Measurements from ENCODE around the gene SORBS2. TPM values are rescaled to one million over a fixed set of nuclear protein-coding genes. Genes with fewer than 3 reads are reported as not detected.

Gene SORBS2
- total and polyA plus RNA-seq, 4 donors, result 49.1 to 83.5 (median 66.4) TPM

DNA sequence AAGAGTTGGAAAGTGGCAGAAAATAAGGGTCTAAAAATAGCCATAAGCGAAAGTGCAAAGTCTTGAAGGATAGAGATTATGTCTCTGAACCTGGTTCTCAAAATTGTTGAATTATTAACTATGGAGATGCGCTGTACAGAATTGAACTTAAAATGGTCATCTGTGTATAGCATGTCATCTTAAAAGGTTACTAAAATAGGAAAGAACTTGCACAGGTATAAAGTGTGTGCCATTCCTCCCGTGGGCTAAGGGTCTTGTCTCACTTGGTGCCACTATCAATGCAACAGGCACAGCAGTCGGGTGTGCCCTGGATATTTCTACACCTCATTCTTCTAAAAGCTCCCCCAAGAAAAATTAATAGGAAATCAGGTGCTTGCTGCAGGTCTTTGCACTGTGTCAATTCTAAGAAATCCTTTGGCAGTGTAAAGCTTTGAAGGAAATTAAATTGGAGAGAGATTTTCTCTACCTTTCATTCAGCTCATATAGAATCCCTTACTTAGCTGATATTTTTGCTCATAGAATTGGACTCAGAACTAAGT, 2.4 kb downstream of the SORBS2 start:
- Histone ChIP-seq H3K36me3 (ENCODE audit: control insufficient read depth, insufficient read depth, low read length) (no peaks in the 10 kb centered on the region), H3K9me3 (ENCODE audit: control insufficient read depth, insufficient read depth, low read length) (no peaks in the 10 kb centered on the region), H3K4me3 (ENCODE audit: low read depth, low read length) (peak overlapping the region; percentile 50), H3K4me1 (ENCODE audit: control insufficient read depth, insufficient read depth, low read length) (peaks cover 5% of the 10 kb centered on the region), H3K27me3 (ENCODE audit: control insufficient read depth, insufficient read depth, low read length) (no peaks in the 10 kb centered on the region), H3K27ac (ENCODE audit: low read depth, low read length) (peak overlapping the region; percentile 92)
- DNase-seq (ENCODE audit: low read depth in 4 of 6, low spot score in 6 of 6), result peak in 1 of 6 donors; percentile 42
- WGBS (ENCODE audit: insufficient coverage), result 27% methylated on average over 3 of the region's 4 CpGs

DNA sequence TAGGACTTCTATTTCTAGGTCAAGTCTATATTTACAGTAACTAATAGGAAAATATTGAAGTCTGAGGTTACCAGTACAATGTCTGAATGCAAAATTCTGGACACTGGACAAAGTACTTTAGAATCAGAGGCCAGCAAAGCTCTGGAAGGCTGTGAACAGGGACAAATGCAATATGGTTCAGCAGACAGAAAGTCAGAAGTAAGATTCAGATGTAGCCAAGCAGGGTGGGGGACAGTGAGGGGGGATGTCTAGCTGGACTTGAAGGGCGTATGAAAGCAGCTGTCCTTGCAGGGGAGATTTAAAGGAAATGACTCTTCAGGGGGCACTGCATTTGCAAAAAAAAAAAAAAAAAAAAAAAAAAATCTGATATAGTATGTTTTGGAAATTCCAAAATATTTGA, 2.9 kb downstream of the SORBS2 start:
- H3K4me1 ChIP-seq (ENCODE audit: control insufficient read depth, insufficient read depth, low read length), result peaks cover 3% of the 10 kb centered on the region
- H3K4me3 ChIP-seq (ENCODE audit: low read depth, low read length), result peak overlapping the region; percentile 50
- DNase-seq (ENCODE audit: low read depth in 4 of 6, low spot score in 6 of 6), result peak in 2 of 6 donors; percentile 44 to 59
- H3K9me3 ChIP-seq (ENCODE audit: control insufficient read depth, insufficient read depth, low read length), result no peaks in the 10 kb centered on the region
- H3K27me3 ChIP-seq (ENCODE audit: control insufficient read depth, insufficient read depth, low read length), result no peaks in the 10 kb centered on the region
- WGBS (ENCODE audit: insufficient coverage), result no CpG with 5 or more reads among the region's 1 CpG
- no peak overlapping the region for H3K27ac ChIP-seq (ENCODE audit: low read depth, low read length)
- H3K36me3 ChIP-seq (ENCODE audit: control insufficient read depth, insufficient read depth, low read length), result no peaks in the 10 kb centered on the region

DNA sequence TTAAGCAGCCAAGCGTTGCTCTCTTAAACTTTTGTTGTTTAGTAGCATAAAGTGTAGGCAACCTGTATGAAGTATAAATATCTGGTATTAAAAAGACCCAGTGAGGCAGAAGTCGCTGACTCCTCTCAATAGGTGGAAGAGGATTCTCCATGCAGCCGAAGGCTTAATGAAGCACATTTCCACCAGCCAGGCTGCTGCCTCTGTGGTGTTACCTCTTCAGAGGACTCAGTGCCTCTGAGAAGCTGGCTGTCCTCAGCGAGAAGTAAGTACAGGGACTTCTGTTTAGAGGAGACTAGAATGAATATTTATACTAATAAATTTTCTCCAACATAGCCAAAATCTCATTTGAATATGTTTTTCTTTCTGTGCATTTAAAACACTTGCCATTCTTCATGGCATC, 6.0 kb downstream of the SORBS2 start:
- no peak overlapping the region for H3K4me3 ChIP-seq (ENCODE audit: low read depth, low read length)
- H3K4me1 ChIP-seq (ENCODE audit: control insufficient read depth, insufficient read depth, low read length), result no peaks in the 10 kb centered on the region
- H3K27ac ChIP-seq (ENCODE audit: low read depth, low read length), result no peak overlapping the region
- H3K36me3 ChIP-seq (ENCODE audit: control insufficient read depth, insufficient read depth, low read length), result no peaks in the 10 kb centered on the region
- DNase-seq (ENCODE audit: low read depth in 4 of 6, low spot score in 6 of 6), result no peak
- H3K27me3 ChIP-seq (ENCODE audit: control insufficient read depth, insufficient read depth, low read length), result no peaks in the 10 kb centered on the region
- 83% methylated on average over 3 of the region's 4 CpGs for WGBS (ENCODE audit: insufficient coverage)
- H3K9me3 ChIP-seq (ENCODE audit: control insufficient read depth, insufficient read depth, low read length), result no peaks in the 10 kb centered on the region

DNA sequence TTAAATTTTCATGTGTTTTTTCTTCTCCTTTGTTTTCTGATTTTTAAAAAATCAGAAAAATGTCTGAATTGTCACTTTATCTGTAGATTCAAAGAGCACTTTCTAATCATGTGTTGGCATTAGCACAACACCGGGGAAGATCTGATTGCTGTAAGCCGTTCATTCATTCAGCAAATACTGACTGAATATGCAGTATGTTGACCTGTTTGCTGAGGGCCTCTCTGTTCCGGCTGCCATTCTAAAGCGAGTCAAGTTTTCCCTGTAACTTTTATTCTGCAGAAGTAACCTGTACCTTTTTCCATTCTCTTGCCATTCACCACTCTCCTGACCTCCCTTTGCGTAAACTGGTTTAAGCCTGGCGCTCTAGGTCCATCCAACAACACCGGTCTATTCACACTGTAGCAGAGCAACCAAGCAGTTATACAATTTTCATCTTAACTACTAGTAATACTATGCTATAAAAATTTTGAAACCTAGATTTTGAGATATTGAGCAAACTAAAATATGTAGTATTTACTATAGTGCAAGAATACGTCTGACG, 6.7 kb downstream of the SORBS2 start:
- Histone ChIP-seq H3K27me3 (ENCODE audit: control insufficient read depth, insufficient read depth, low read length) (no peaks in the 10 kb centered on the region), H3K36me3 (ENCODE audit: control insufficient read depth, insufficient read depth, low read length) (no peaks in the 10 kb centered on the region), H3K27ac (ENCODE audit: low read depth, low read length) (no peak overlapping the region), H3K4me3 (ENCODE audit: low read depth, low read length) (no peak overlapping the region), H3K4me1 (ENCODE audit: control insufficient read depth, insufficient read depth, low read length) (no peaks in the 10 kb centered on the region), H3K9me3 (ENCODE audit: control insufficient read depth, insufficient read depth, low read length) (no peaks in the 10 kb centered on the region)
- DNase-seq (ENCODE audit: low read depth in 4 of 6, low spot score in 6 of 6), result no peak
- WGBS (ENCODE audit: insufficient coverage), result 93% methylated on average over 3 of the region's 9 CpGs

DNA sequence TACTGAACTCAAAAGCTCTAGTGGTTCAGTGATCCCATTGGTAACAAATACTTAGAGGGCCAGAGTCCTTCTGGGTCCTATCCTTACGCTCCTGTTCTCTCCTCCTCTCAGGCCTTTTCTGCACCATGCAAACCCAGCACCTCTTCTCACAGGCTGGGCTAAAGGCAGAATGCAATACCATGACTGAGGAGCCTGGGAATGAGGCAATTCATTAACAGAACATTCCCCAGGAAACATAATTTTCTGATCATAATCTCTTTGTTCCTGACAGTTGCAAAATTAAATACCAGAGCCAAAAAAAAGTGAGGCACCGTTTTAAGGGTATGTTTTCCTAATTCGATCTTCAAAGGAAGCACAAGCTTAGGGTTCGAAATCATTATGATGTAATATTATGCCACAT, 9.0 kb downstream of the SORBS2 start:
- Histone ChIP-seq H3K27me3 (ENCODE audit: control insufficient read depth, insufficient read depth, low read length) (no peaks in the 10 kb centered on the region), H3K27ac (ENCODE audit: low read depth, low read length) (no peak overlapping the region), H3K4me1 (ENCODE audit: control insufficient read depth, insufficient read depth, low read length) (no peaks in the 10 kb centered on the region), H3K36me3 (ENCODE audit: control insufficient read depth, insufficient read depth, low read length) (no peaks in the 10 kb centered on the region), H3K9me3 (ENCODE audit: control insufficient read depth, insufficient read depth, low read length) (no peaks in the 10 kb centered on the region), H3K4me3 (ENCODE audit: low read depth, low read length) (no peak overlapping the region)
- no peak for DNase-seq (ENCODE audit: low read depth in 4 of 6, low spot score in 6 of 6)
- 92% methylated on average over 1 of the region's 4 CpGs for WGBS (ENCODE audit: insufficient coverage)

DNA sequence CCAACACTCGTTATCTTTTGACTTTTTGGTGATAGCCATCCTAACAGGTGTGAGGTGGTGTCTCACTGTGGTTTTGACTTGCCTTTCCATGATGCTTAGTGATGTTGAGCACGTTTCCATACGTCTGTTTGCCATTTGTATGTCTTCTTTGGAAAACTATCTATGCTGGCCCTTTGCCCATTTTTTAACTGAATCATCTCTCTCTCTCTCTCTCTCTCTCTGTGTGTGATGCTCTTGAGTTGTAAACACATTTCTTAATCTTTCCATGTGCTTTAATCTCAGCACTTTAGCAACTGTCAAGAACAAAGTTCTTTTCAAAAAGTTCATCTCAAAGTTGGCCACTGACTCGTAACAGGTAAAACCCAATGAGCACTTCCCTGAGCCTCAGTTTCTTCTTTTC, 10.5 kb downstream of the SORBS2 start:
- peaks cover 3% of the 10 kb centered on the region for H3K36me3 ChIP-seq (ENCODE audit: control insufficient read depth, insufficient read depth, low read length)
- H3K9me3 ChIP-seq (ENCODE audit: control insufficient read depth, insufficient read depth, low read length), result no peaks in the 10 kb centered on the region
- no peak overlapping the region for H3K27ac ChIP-seq (ENCODE audit: low read depth, low read length)
- no peaks in the 10 kb centered on the region for H3K4me1 ChIP-seq (ENCODE audit: control insufficient read depth, insufficient read depth, low read length)
- H3K27me3 ChIP-seq (ENCODE audit: control insufficient read depth, insufficient read depth, low read length), result no peaks in the 10 kb centered on the region
- no peak overlapping the region for H3K4me3 ChIP-seq (ENCODE audit: low read depth, low read length)
- DNase-seq (ENCODE audit: low read depth in 4 of 6, low spot score in 6 of 6), result no peak
- no CpG with 5 or more reads among the region's 4 CpGs for WGBS (ENCODE audit: insufficient coverage)

DNA sequence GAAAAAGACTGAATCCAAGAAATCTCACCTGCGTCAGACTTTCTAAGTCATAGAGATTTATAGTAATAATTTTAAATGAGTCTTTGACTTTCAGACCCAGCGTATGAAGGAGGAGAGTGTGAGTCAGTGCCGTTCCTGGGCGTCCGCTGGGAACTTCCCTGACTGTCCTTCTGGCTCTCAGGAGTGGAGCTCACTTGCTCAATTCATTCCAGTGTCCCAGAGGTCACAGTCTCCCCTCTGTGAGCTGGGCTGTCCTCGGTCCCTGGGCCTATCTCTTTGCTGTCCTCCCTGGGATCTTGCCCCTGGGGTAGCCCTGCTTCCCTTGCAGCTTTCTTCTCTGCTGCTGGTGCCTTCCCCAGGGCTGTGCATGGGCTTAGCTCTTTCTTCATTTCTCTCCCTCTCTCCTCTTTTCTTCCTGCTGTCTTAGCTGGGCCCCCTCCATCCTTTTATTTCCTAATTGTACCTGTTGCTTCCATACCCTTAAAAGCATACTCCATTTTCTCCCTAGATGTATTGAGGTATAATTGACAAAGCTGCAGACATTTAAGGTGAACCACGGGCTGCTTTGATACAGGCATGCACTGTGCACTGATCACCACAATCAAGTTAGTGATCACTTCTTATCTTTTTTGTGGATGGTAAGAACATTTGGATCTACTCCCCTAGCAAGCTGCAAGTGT, 11.6 kb downstream of the SORBS2 start:
- Histone ChIP-seq H3K27me3 (ENCODE audit: control insufficient read depth, insufficient read depth, low read length) (no peaks in the 10 kb centered on the region), H3K4me3 (ENCODE audit: low read depth, low read length) (no peak overlapping the region), H3K27ac (ENCODE audit: low read depth, low read length) (no peak overlapping the region), H3K36me3 (ENCODE audit: control insufficient read depth, insufficient read depth, low read length) (peaks cover 3% of the 10 kb centered on the region), H3K9me3 (ENCODE audit: control insufficient read depth, insufficient read depth, low read length) (no peaks in the 10 kb centered on the region), H3K4me1 (ENCODE audit: control insufficient read depth, insufficient read depth, low read length) (no peaks in the 10 kb centered on the region)
- 98% methylated on average over 5 of the region's 7 CpGs for WGBS (ENCODE audit: insufficient coverage)
- no peak for DNase-seq (ENCODE audit: low read depth in 4 of 6, low spot score in 6 of 6)

DNA sequence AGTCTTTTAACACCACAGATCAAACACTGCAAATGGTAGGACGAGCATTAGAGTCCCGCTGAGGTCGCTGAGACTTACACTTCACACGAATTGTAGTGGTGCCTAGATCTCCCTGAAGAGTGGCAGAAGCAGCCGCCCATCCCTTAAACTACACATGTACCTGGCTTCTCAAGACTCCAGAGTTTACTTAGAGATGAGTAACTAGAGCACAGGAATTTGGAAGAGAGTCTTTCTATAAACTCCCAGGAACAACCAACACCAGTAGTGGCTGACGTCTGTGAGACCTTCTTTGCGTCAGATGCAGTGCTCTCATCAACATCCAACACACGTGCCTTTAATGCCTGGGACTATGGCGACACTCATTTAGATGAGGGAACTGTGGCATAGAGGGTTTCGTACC, 12.6 kb downstream of the SORBS2 start:
- Histone ChIP-seq H3K27me3 (ENCODE audit: control insufficient read depth, insufficient read depth, low read length) (no peaks in the 10 kb centered on the region), H3K9me3 (ENCODE audit: control insufficient read depth, insufficient read depth, low read length) (no peaks in the 10 kb centered on the region), H3K27ac (ENCODE audit: low read depth, low read length) (no peak overlapping the region), H3K4me1 (ENCODE audit: control insufficient read depth, insufficient read depth, low read length) (no peaks in the 10 kb centered on the region), H3K4me3 (ENCODE audit: low read depth, low read length) (no peak overlapping the region), H3K36me3 (ENCODE audit: control insufficient read depth, insufficient read depth, low read length) (peaks cover 3% of the 10 kb centered on the region)
- no peak for DNase-seq (ENCODE audit: low read depth in 4 of 6, low spot score in 6 of 6)
- 100% methylated on average over 2 of the region's 10 CpGs for WGBS (ENCODE audit: insufficient coverage)

DNA sequence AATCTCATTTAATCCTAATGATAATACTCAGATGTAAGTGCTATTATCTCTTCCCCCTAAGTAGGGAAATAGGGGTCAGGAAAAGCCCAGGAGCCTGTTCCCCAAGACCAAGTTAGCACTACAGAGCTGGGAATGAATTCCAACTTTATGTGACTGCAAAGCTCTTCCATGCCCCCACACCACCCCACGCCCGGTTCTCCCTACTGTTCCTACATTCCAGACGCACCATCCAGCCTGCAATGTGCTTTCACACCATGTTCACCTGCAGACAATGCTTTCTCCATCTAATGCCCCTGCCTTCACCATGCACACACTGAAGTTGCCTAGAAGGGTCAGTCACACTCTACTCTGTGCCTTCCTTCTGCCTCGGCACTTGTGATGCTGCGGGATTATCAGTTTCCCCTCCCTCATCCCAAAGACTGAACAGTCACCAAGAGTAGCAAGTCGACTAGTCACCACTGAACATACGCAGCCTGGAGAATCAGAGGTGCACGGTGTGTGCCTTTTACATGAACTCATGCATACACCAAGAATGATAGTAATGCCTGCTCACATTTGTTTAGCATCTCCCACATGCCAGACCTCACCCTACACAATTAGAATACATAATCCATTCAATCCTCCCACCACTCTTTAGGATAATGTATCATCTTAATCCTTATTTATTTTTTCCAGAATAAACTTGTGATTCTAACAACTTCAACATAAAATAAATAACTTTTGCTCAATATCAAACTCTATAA, 14.2 kb downstream of the SORBS2 start:
- H3K4me3 ChIP-seq (ENCODE audit: low read depth, low read length), result no peak overlapping the region
- no peak for DNase-seq (ENCODE audit: low read depth in 4 of 6, low spot score in 6 of 6)
- H3K27me3 ChIP-seq (ENCODE audit: control insufficient read depth, insufficient read depth, low read length), result no peaks in the 10 kb centered on the region
- peaks cover 7% of the 10 kb centered on the region for H3K4me1 ChIP-seq (ENCODE audit: control insufficient read depth, insufficient read depth, low read length)
- 84% methylated on average over 8 of the region's 8 CpGs for WGBS (ENCODE audit: insufficient coverage)
- no peak overlapping the region for H3K27ac ChIP-seq (ENCODE audit: low read depth, low read length)
- no peaks in the 10 kb centered on the region for H3K9me3 ChIP-seq (ENCODE audit: control insufficient read depth, insufficient read depth, low read length)
- H3K36me3 ChIP-seq (ENCODE audit: control insufficient read depth, insufficient read depth, low read length), result peaks cover 3% of the 10 kb centered on the region

Data from spinal cord (tissue), 10 donors.